ENCODE results near the gene MTFMT. TPM values are rescaled to one million over a fixed set of nuclear protein-coding genes. Genes with fewer than 3 reads are reported as not detected.

MTFMT gene
- total and polyA plus RNA-seq, 2 experiments from 2014 or later: 19.0 to 36.0 TPM

DNA sequence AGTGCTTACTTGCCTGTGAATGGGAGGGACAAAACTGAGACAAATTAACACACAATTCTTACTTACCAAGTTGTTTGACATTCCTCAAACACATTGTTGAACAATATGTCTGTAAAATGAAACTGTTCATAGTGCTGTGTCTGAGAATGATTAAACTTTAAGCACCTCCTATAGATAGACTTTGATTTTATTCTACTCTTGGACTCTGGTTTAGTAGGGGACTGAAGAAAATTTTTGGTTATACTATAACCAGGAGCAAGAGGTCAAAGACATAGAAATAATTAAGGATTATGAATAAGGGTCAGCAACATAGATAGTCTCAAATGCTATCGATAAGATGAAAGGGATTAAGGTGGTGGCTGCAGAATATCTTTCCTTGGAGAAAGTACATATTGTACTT is 7.9 kb upstream of the MTFMT start:
- Histone ChIP-seq H4K20me1 (replicated peaks; ENCODE audit: insufficient read depth) (no peaks in the 10 kb centered on the region), H2AFZ (no peak overlapping the region), H3K27me3 (ENCODE audit: insufficient read depth) (no peaks in the 10 kb centered on the region), H3F3A (replicated peaks; ENCODE audit: low read depth) (no peaks in the 10 kb centered on the region), H3K4me2 (no peak overlapping the region), H3K27ac (ENCODE audit: low read depth) (no peak overlapping the region), H3K4me3 (no peak overlapping the region), H3K36me3 (ENCODE audit: insufficient read depth) (no peaks in the 10 kb centered on the region), H3K9me2 (ENCODE audit: insufficient read depth) (no peaks in the 10 kb centered on the region), H3K79me2 (replicated peaks; ENCODE audit: insufficient read depth) (no peaks in the 10 kb centered on the region), H3K4me1 (ENCODE audit: insufficient read depth) (no peaks in the 10 kb centered on the region)
- Mint-ChIP-seq H3K27me3 (ENCODE audit: insufficient read depth, low read depth, poor library complexity) (no peaks in the 10 kb centered on the region), H3K27ac (no peak overlapping the region), H3K9me3 (no peaks in the 10 kb centered on the region), H3K4me3 (no peak overlapping the region), H3K36me3 (ENCODE audit: low read depth) (no peaks in the 10 kb centered on the region), H3K4me1 (peaks cover 5% of the 10 kb centered on the region; the same call in 2 of the 3 replicates)
- DNase-seq (ENCODE audit: low spot score) (no peak), ATAC-seq (no peak)
- no peak for TF ChIP-seq REST (IDR thresholded peaks at IDR 0.05; ENCODE audit: unreplicated experiment)
- no peak for TF ChIP-seq EZH2 (IDR thresholded peaks at IDR 0.05; ENCODE audit: low read depth, unreplicated experiment)
- TF ChIP-seq ZNF114 (CRISPR knock-in tag; IDR thresholded peaks at IDR 0.05): no peak

GRCh38 chr15:65034719-65035118 is 5.3 kb upstream of the MTFMT start:
- Mint-ChIP-seq H3K27me3 (ENCODE audit: insufficient read depth, low read depth, poor library complexity) (peaks cover 6% of the 10 kb centered on the region), H3K9me3 (no peaks in the 10 kb centered on the region), H3K27ac (no peak overlapping the region), H3K4me3 (no peak overlapping the region), H3K36me3 (ENCODE audit: low read depth) (no peaks in the 10 kb centered on the region), H3K4me1 (peaks cover 5% of the 10 kb centered on the region; the same call in 2 of the 3 replicates)
- Histone ChIP-seq H3K4me3 (no peak overlapping the region), H3K4me1 (ENCODE audit: insufficient read depth) (no peaks in the 10 kb centered on the region), H3K4me2 (no peak overlapping the region), H2AFZ (no peak overlapping the region), H3K27me3 (ENCODE audit: insufficient read depth) (no peaks in the 10 kb centered on the region), H4K20me1 (replicated peaks; ENCODE audit: insufficient read depth) (no peaks in the 10 kb centered on the region), H3F3A (replicated peaks; ENCODE audit: low read depth) (0 out of 2 replicates have a peak, but pooled peaks cover 6% of the 10 kb centered on the region), H3K36me3 (ENCODE audit: insufficient read depth) (no peaks in the 10 kb centered on the region), H3K9me2 (ENCODE audit: insufficient read depth) (no peaks in the 10 kb centered on the region), H3K79me2 (replicated peaks; ENCODE audit: insufficient read depth) (no peaks in the 10 kb centered on the region), H3K27ac (ENCODE audit: low read depth) (no peak overlapping the region)
- DNase-seq (ENCODE audit: low spot score): no peak
- TF ChIP-seq NANOG (IDR thresholded peaks at IDR 0.05; ENCODE audit: borderline replicate concordance) (no peak), STAT1 (IDR thresholded peaks at IDR 0.05; ENCODE audit: unreplicated experiment) (no peak), EZH2phosphoT487 (IDR thresholded peaks at IDR 0.05; ENCODE audit: unreplicated experiment) (no peak), EZH2 (IDR thresholded peaks at IDR 0.05; ENCODE audit: low read depth, unreplicated experiment) (no peak), ZNF114 (CRISPR knock-in tag; IDR thresholded peaks at IDR 0.05) (no peak)
- ATAC-seq: no peak
